Keratinocyte (primary cell): ENCODE data around the gene PIP4K2B.

Source experiments
- EZH2 ChIP-seq: IDR thresholded peaks from one replicate; pipeline ENCODE4 v1.6.1; 2012; ENCODE audit warnings: inconsistent platforms, mild to moderate bottlenecking, low read length, moderate library complexity
- TF ChIP-seq, protein P1 (sequence below), 3 experiments: IDR thresholded peaks in 1 of 3; conservative IDR thresholded peaks in 1 of 3; optimal IDR thresholded peaks in 1 of 3; 2 replicates in 2 of 3; 3 replicates in 1 of 3; pipeline versions ENCODE3 to v1.5.1; 2011; ENCODE audit warnings: low read length in 3 of 3, mild to moderate bottlenecking in 3 of 3, moderate library complexity in 2 of 3, control low read depth in 1 of 3, inconsistent platforms in 1 of 3; ENCODE audit not compliant: insufficient read depth in 2 of 3; ENCODE audit errors: extremely low read depth in 1 of 3

DNA sequence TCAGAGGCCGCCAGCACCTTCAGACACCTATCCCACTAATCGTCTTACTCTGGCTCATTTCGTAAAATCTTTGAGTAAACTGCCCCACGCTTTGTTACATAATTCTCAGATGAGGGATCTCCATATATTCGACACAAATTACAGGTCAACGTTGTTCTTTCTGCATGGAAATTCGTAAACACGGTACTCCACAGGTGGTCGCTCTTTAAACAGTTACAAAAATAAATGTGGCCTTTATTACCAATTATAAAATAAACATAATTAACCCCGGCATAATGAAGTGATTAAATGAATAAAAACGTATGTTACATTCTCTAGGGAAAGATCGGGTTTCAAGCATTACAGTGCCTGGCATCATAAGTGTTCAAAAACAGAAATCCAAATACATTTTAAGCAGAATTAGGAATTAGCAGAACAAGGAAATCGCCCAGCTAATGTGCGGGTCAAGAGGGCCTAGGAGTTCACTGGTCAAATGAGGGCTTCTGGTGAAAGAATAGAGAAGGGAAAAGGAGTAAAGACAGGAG, 943 bp upstream of the PIP4K2B start:
- TF ChIP-seq, protein P1, sequence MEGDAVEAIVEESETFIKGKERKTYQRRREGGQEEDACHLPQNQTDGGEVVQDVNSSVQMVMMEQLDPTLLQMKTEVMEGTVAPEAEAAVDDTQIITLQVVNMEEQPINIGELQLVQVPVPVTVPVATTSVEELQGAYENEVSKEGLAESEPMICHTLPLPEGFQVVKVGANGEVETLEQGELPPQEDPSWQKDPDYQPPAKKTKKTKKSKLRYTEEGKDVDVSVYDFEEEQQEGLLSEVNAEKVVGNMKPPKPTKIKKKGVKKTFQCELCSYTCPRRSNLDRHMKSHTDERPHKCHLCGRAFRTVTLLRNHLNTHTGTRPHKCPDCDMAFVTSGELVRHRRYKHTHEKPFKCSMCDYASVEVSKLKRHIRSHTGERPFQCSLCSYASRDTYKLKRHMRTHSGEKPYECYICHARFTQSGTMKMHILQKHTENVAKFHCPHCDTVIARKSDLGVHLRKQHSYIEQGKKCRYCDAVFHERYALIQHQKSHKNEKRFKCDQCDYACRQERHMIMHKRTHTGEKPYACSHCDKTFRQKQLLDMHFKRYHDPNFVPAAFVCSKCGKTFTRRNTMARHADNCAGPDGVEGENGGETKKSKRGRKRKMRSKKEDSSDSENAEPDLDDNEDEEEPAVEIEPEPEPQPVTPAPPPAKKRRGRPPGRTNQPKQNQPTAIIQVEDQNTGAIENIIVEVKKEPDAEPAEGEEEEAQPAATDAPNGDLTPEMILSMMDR (optimal IDR thresholded peaks at IDR 0.05 in 1 of 3, IDR thresholded peaks at IDR 0.05 in 1 of 3, conservative IDR thresholded peaks at IDR 0.05 in 1 of 3; ENCODE audit: extremely low read depth in 1 of 3, insufficient read depth in 2 of 3, low read length in 3 of 3) = no peak
- TF ChIP-seq EZH2 = no peak
